CD14-positive monocyte (primary cell): Measurements from ENCODE around the gene SORBS2. TPM values are rescaled to one million over a fixed set of nuclear protein-coding genes. Genes with fewer than 3 reads are reported as not detected.
A peak's percentile ranks its signal among the peaks of the same experiment; 100 is the strongest.

Experiments
- DNase-seq, 3 donors: peaks; one replicate each; pipeline ENCODE4 v3.0.0-alpha.2; 2011 to 2022
- H2AFZ ChIP-seq: 2 replicates; pipeline ENCODE4 v1.6.0; 2012; ENCODE audit warnings: mild to moderate bottlenecking, low read depth, low read length, inconsistent platforms; ENCODE audit not compliant: insufficient read depth, poor library complexity, severe bottlenecking
- H3K27ac ChIP-seq, 2 donors: 1 replicate in 1 of 2; 2 replicates in 1 of 2; pipeline ENCODE4 v1.5.1; 2012 to 2013; ENCODE audit warnings: low read length in 2 of 2, control low read depth in 1 of 2, inconsistent platforms in 1 of 2, low read depth in 1 of 2, mild to moderate bottlenecking in 1 of 2
- H3K27me3 ChIP-seq, 2 donors: one replicate each; pipeline versions ENCODE4 v1.6.0 to v1.6.1; 2011 to 2013; ENCODE audit warnings: low read length in 2 of 2; ENCODE audit not compliant: control insufficient read depth in 2 of 2, insufficient read depth in 2 of 2
- H3K36me3 ChIP-seq, 2 donors: replicated peaks in 1 of 2; 1 replicate in 1 of 2; 2 replicates in 1 of 2; pipeline versions ENCODE4 v1.5.1 to v1.6.1; 2012 to 2013; ENCODE audit warnings: low read length in 2 of 2, control low read depth in 1 of 2, inconsistent platforms in 1 of 2, mild to moderate bottlenecking in 1 of 2; ENCODE audit not compliant: insufficient read depth in 2 of 2, control insufficient read depth in 1 of 2
- H3K4me1 ChIP-seq, 2 donors: 1 replicate in 1 of 2; 2 replicates in 1 of 2; pipeline versions ENCODE4 v1.5.1 to v1.6.1; 2012 to 2013; ENCODE audit warnings: low read length in 2 of 2, control low read depth in 1 of 2, inconsistent platforms in 1 of 2, mild to moderate bottlenecking in 1 of 2, moderate library complexity in 1 of 2; ENCODE audit not compliant: insufficient read depth in 2 of 2, control insufficient read depth in 1 of 2
- H3K4me2 ChIP-seq: replicated peaks from 2 replicates; pipeline ENCODE3; 2012; ENCODE audit warnings: low read length, moderate library complexity, mild to moderate bottlenecking; ENCODE audit not compliant: poor library complexity, severe bottlenecking; ENCODE audit errors: extremely low read depth
- H3K4me3 ChIP-seq, 3 experiments: fragments of 200-600 bp in 1 of 3; sonication (generic) in 1 of 3; replicated peaks in 1 of 3; 1 replicate in 2 of 3; 2 replicates in 1 of 3; pipeline ENCODE4 v1.5.1; 2011 to 2013; ENCODE audit warnings: low read length in 3 of 3, mild to moderate bottlenecking in 3 of 3, control low read depth in 2 of 3, low read depth in 2 of 3, inconsistent platforms in 1 of 3, moderate library complexity in 1 of 3
- H3K79me2 ChIP-seq: 2 replicates; pipeline ENCODE4 v1.6.0; 2012; ENCODE audit warnings: mild to moderate bottlenecking, control low read depth, inconsistent platforms, low read length, moderate library complexity; ENCODE audit not compliant: insufficient read depth
- H3K9ac ChIP-seq: 2 replicates; pipeline ENCODE4 v1.6.0; 2017; ENCODE audit warnings: low read length, mild to moderate bottlenecking; ENCODE audit not compliant: insufficient read depth, poor library complexity, severe bottlenecking
- H3K9me3 ChIP-seq, 2 donors: replicated peaks in 1 of 2; 1 replicate in 1 of 2; 2 replicates in 1 of 2; pipeline versions ENCODE4 v1.5.1 to v1.6.1; 2012 to 2013; ENCODE audit warnings: low read length in 2 of 2, control low read depth in 1 of 2; ENCODE audit not compliant: control insufficient read depth in 1 of 2, insufficient read depth in 1 of 2
- H4K20me1 ChIP-seq: 2 replicates; pipeline ENCODE4 v1.6.0; 2012; ENCODE audit warnings: mild to moderate bottlenecking, low read length, control low read depth, moderate library complexity; ENCODE audit not compliant: insufficient read depth
- H3K27ac Mint-ChIP-seq, 7 donors: one replicate each; pipeline ENCODE4 v1.8.0; 2020; ENCODE audit warnings: mild to moderate bottlenecking in 7 of 7, mixed read lengths in 7 of 7, moderate library complexity in 6 of 7, inconsistent platforms in 2 of 7
- H3K27me3 Mint-ChIP-seq, 3 donors: one replicate each; pipeline ENCODE4 v1.8.0; 2021 to 2022; ENCODE audit warnings: low read depth in 3 of 3, mild to moderate bottlenecking in 3 of 3, mixed read lengths in 3 of 3, moderate library complexity in 3 of 3, inconsistent platforms in 1 of 3
- H3K36me3 Mint-ChIP-seq, 2 donors: one replicate each; pipeline ENCODE4 v1.8.0; 2020; ENCODE audit warnings: mixed read lengths in 2 of 2, inconsistent platforms in 1 of 2, mild to moderate bottlenecking in 1 of 2
- H3K4me1 Mint-ChIP-seq: one replicate; pipeline ENCODE4 v1.8.0; 2020; ENCODE audit warnings: mild to moderate bottlenecking, mixed read lengths
- H3K4me3 Mint-ChIP-seq, 2 donors: one replicate each; pipeline ENCODE4 v1.8.0; 2020; ENCODE audit warnings: mild to moderate bottlenecking in 2 of 2, mixed read lengths in 2 of 2, moderate library complexity in 1 of 2
- H3K9me3 Mint-ChIP-seq, 7 donors: one replicate each; pipeline ENCODE4 v1.8.0; 2020 to 2022; ENCODE audit warnings: mixed read lengths in 7 of 7, mild to moderate bottlenecking in 6 of 7, moderate library complexity in 6 of 7, inconsistent platforms in 2 of 7
- WGBS: methylation state at CpG from one replicate; pipeline ENCODE4 v1.1.5; 2013; ENCODE audit warnings: missing lambda C conversion rate; ENCODE audit not compliant: insufficient coverage; 5-methylcytosine and 5-hydroxymethylcytosine counted together
- intact Hi-C, 2 donors: fragments of 100-400 bp; cut with micrococcal nuclease; formaldehyde crosslinking; loops; one replicate each; pipeline versions ENCODE4 v1.15.0 to v1.15.1; 2023
- polyA plus RNA-seq, 3 donors: library from polyadenylated mRNA; depleted of rRNA in 1 of 3; unstranded in 2 of 3; stranded (reverse) in 1 of 3; fragments of 300-500 nt in 2 of 3; fragments of >200 nt in 1 of 3; fragmentation: Illumina TruSeq in 2 of 3; gene quantifications; 1 replicate in 2 of 3; 2 replicates in 1 of 3; pipeline ENCODE4 v1.2.3, GENCODE V29; 2012 to 2021
- TF ChIP-seq, protein P1 (sequence below): fragments of 200-600 bp; IDR thresholded peaks from one replicate; pipeline ENCODE4 v1.8.0; 2022; ENCODE audit warnings: antibody characterized with exemption, mild to moderate bottlenecking

The SORBS2 gene
- polyA plus RNA-seq, 3 donors = not detected

DNA sequence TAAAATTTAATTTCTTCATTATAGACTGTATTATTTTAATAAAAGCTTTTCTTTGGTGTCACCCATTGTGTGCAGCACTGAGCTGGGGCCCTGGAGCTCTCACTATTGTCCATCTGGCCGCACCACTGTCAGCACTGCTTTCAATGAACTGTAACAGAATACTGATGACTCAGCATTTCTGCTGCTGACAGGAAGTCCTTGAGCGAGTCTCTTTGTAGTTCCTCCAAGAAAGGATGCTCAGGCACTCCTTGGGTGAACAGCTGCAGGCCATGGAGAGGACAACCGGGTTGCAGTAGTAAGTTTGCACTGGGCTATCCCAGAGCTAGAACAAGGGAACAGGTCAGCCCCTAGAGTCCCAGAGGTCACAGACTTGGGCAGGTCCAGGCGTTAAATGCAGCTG is 81.6 kb downstream of the SORBS2 start:
- Histone ChIP-seq H3K79me2 (no peaks in the 10 kb centered on the region), H3K9ac (no peak overlapping the region), H3K27me3 (no peaks in the 10 kb centered on the region), H3K4me1 (peaks cover 44 to 53% of the 10 kb centered on the region in 2 donors), H2AFZ (no peak overlapping the region), H3K4me3 (no peak overlapping the region), H3K36me3 (no peaks in the 10 kb centered on the region), H3K27ac (no peak overlapping the region), H4K20me1 (no peaks in the 10 kb centered on the region), H3K9me3 (no peaks in the 10 kb centered on the region), H3K4me2 (no peak overlapping the region)
- intact Hi-C loops = no loop called here
- Mint-ChIP-seq H3K4me1 (peaks cover 43% of the 10 kb centered on the region), H3K36me3 (peaks cover 3 to 4% of the 10 kb centered on the region in 2 donors), H3K4me3 (no peak overlapping the region), H3K9me3 (peaks cover 0 to 4% (median 1%) of the 10 kb centered on the region in 7 donors), H3K27me3 (peaks cover 0 to 12% (median 8%) of the 10 kb centered on the region in 3 donors), H3K27ac (peak overlapping the region in 4 of 7 donors; percentile 50 to 80 (median 61))
- peak; percentile 63 to 80 (median 75) for DNase-seq
- 25% methylated on average over 4 of the region's 4 CpGs for WGBS
- TF ChIP-seq, protein P1, sequence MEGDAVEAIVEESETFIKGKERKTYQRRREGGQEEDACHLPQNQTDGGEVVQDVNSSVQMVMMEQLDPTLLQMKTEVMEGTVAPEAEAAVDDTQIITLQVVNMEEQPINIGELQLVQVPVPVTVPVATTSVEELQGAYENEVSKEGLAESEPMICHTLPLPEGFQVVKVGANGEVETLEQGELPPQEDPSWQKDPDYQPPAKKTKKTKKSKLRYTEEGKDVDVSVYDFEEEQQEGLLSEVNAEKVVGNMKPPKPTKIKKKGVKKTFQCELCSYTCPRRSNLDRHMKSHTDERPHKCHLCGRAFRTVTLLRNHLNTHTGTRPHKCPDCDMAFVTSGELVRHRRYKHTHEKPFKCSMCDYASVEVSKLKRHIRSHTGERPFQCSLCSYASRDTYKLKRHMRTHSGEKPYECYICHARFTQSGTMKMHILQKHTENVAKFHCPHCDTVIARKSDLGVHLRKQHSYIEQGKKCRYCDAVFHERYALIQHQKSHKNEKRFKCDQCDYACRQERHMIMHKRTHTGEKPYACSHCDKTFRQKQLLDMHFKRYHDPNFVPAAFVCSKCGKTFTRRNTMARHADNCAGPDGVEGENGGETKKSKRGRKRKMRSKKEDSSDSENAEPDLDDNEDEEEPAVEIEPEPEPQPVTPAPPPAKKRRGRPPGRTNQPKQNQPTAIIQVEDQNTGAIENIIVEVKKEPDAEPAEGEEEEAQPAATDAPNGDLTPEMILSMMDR = no peak

DNA sequence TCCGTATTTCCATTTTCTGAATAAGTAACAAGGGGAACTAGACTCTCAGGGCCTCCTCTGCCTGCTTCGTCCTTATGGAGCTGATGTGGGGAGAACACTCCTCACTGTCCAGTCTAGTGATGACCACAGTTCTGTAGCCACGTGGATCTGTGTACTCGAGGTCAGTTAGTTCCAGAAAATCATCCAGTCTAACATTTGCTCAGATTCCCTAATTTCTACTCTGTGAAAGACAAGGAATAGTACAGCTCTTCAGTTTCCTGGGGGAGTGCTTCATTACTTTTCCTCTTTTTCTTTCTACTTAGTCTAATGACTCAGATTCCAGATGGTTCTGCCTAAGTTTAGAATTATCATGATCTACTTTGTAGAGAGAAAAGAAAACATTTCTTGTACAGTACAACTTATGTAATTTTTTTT is 82.6 kb downstream of the SORBS2 start:
- Mint-ChIP-seq H3K27me3 (peaks cover 0 to 14% (median 9%) of the 10 kb centered on the region in 3 donors), H3K4me1 (peaks cover 33% of the 10 kb centered on the region), H3K27ac (peak overlapping the region in 1 of 7 donors; percentile 40), H3K4me3 (no peak overlapping the region), H3K36me3 (peaks cover 3% of the 10 kb centered on the region in 2 donors), H3K9me3 (peaks cover 0 to 7% (median 1%) of the 10 kb centered on the region in 7 donors)
- Histone ChIP-seq H3K4me1 (peaks cover 34 to 43% of the 10 kb centered on the region in 2 donors), H3K9me3 (no peaks in the 10 kb centered on the region), H3K36me3 (no peaks in the 10 kb centered on the region), H3K79me2 (no peaks in the 10 kb centered on the region), H3K27me3 (no peaks in the 10 kb centered on the region), H4K20me1 (no peaks in the 10 kb centered on the region), H3K27ac (no peak overlapping the region), H3K9ac (no peak overlapping the region), H2AFZ (no peak overlapping the region), H3K4me3 (no peak overlapping the region), H3K4me2 (no peak overlapping the region)
- intact Hi-C loops = no loop called here
- WGBS = no CpG with 5 or more reads among the region's 4 CpGs
- TF ChIP-seq, protein P1 = no peak
- no peak for DNase-seq
